H1 (cell line): ENCODE measurements around the gene IRS1. TPM values are rescaled to one million over a fixed set of nuclear protein-coding genes. Genes with fewer than 3 reads are reported as not detected.

Experiments used
- CTCF ChIA-PET: fragments of 300-600 bp; sonication (Branson Sonifier 250); formaldehyde crosslinking; loops from one replicate; lab custom pipeline; 2021; ENCODE audit not compliant: partially characterized antibody; lab: Charles Lee
- POLR2A ChIA-PET: fragments of 300-600 bp; sonication (Branson Sonifier 250); formaldehyde crosslinking; loops from one replicate; lab custom pipeline; 2021; ENCODE audit warnings: inconsistent platforms; ENCODE audit not compliant: partially characterized antibody; lab: Charles Lee
- DNase-seq, 2 experiments: peaks; one replicate each; pipeline versions ENCODE4 v3.0.0 to v3.0.0-alpha.2; 2010 to 2022; ENCODE audit warnings: low spot score in 2 of 2, low read depth in 1 of 2, mixed read lengths in 1 of 2
- FAIRE-seq: peaks from 2 replicates; lab custom pipeline; 2011; peaks lifted over from hg19 to GRCh38; lab: Jason Lieb, UNC
- H2AFZ ChIP-seq: 2 replicates; pipeline ENCODE4 v1.8.1; 2012; ENCODE audit warnings: low read length, inconsistent platforms
- H2AK5ac ChIP-seq: 2 replicates; pipeline ENCODE4 v1.6.1; 2013; ENCODE audit warnings: low read depth, low read length
- H2BK120ac ChIP-seq: replicated peaks from 2 replicates; pipeline ENCODE3; 2013; ENCODE audit warnings: low read depth, low read length, inconsistent platforms
- H2BK12ac ChIP-seq: 2 replicates; pipeline ENCODE4 v1.6.1; 2013; ENCODE audit warnings: low read depth, low read length
- H2BK15ac ChIP-seq: 2 replicates; pipeline ENCODE4 v1.6.1; 2013; ENCODE audit warnings: low read length
- H2BK20ac ChIP-seq: 2 replicates; pipeline ENCODE4 v1.6.1; 2013; ENCODE audit warnings: low read length
- H2BK5ac ChIP-seq: 2 replicates; pipeline ENCODE4 v1.6.1; 2013; ENCODE audit warnings: low read depth, low read length
- H3K14ac ChIP-seq: 2 replicates; pipeline ENCODE4 v1.6.1; 2013; ENCODE audit warnings: inconsistent platforms; ENCODE audit not compliant: insufficient read length
- H3K18ac ChIP-seq: 2 replicates; pipeline ENCODE4 v1.6.1; 2013; ENCODE audit warnings: low read length; ENCODE audit errors: extremely low read depth
- H3K23ac ChIP-seq: 2 replicates; pipeline ENCODE4 v1.6.1; 2013; ENCODE audit warnings: inconsistent platforms; ENCODE audit not compliant: insufficient read length
- H3K23me2 ChIP-seq: 2 replicates; pipeline ENCODE4 v1.6.1; 2013; ENCODE audit warnings: low read depth, low read length
- H3K27ac ChIP-seq: 2 replicates; pipeline ENCODE4 v1.6.1; 2011; ENCODE audit warnings: low read depth, low read length, inconsistent platforms
- H3K27me3 ChIP-seq, 4 experiments: replicated peaks in 1 of 4; 1 replicate in 1 of 4; 2 replicates in 3 of 4; pipeline versions ENCODE4 v1.6.1 to v1.8.1; 2011 to 2013; ENCODE audit warnings: low read length in 3 of 4, mild to moderate bottlenecking in 3 of 4, inconsistent platforms in 2 of 4, mixed read lengths in 2 of 4, moderate library complexity in 1 of 4; ENCODE audit not compliant: control insufficient read depth in 3 of 4, insufficient read depth in 3 of 4; ENCODE audit errors: extremely low read depth in 1 of 4
- H3K36me3 ChIP-seq, 4 experiments: 2 replicates each; pipeline versions ENCODE4 v1.6.1 to v1.8.1; 2011 to 2013; ENCODE audit warnings: mild to moderate bottlenecking in 4 of 4, low read length in 3 of 4, moderate library complexity in 2 of 4, control low read depth in 1 of 4, inconsistent platforms in 1 of 4; ENCODE audit not compliant: insufficient read depth in 4 of 4, control insufficient read depth in 2 of 4
- H3K4ac ChIP-seq: replicated peaks from 2 replicates; pipeline ENCODE3; 2013; ENCODE audit warnings: low read length, low read depth, mixed read lengths, inconsistent platforms; ENCODE audit not compliant: insufficient read length
- H3K4me1 ChIP-seq, 4 experiments: replicated peaks in 1 of 4; 1 replicate in 1 of 4; 2 replicates in 3 of 4; pipeline versions ENCODE4 v1.6.1 to v1.8.1; 2011 to 2013; ENCODE audit warnings: low read length in 3 of 4, inconsistent platforms in 2 of 4, mixed read lengths in 1 of 4; ENCODE audit not compliant: insufficient read depth in 4 of 4, control insufficient read depth in 3 of 4
- H3K4me2 ChIP-seq, 2 experiments: 2 replicates each; pipeline versions ENCODE4 v1.6.1 to v1.8.1; 2011 to 2013; ENCODE audit warnings: low read depth in 2 of 2, low read length in 2 of 2, control low read depth in 1 of 2, inconsistent platforms in 1 of 2, mild to moderate bottlenecking in 1 of 2; ENCODE audit not compliant: insufficient read depth in 1 of 2
- H3K4me3 ChIP-seq, 4 experiments: fragments of 200-600, 300-600 bp in 1 of 4; sonication (generic), shearing (Covaris generic), sonication (Bioruptor Twin) in 1 of 4; 2 replicates each; pipeline versions ENCODE4 v1.5.1 to v1.8.1; 2011 to 2016; ENCODE audit warnings: low read length in 4 of 4, low read depth in 3 of 4, control low read depth in 2 of 4, inconsistent platforms in 2 of 4, mild to moderate bottlenecking in 2 of 4, mixed read lengths in 1 of 4, moderate library complexity in 1 of 4; ENCODE audit not compliant: insufficient read depth in 2 of 4; ENCODE audit errors: extremely low read depth in 1 of 4
- H3K56ac ChIP-seq: replicated peaks from 2 replicates; pipeline ENCODE3; 2013; ENCODE audit warnings: low read depth, mild to moderate bottlenecking, mixed read lengths, low read length, inconsistent platforms; ENCODE audit not compliant: insufficient read length
- H3K79me1 ChIP-seq: 2 replicates; pipeline ENCODE4 v1.6.1; 2013; ENCODE audit warnings: low read depth, low read length, control low read depth
- H3K79me2 ChIP-seq, 2 experiments: 2 replicates each; pipeline versions ENCODE4 v1.6.1 to v1.8.1; 2012 to 2013; ENCODE audit warnings: low read length in 2 of 2, mild to moderate bottlenecking in 2 of 2, inconsistent platforms in 1 of 2; ENCODE audit not compliant: insufficient read depth in 2 of 2, control insufficient read depth in 1 of 2
- H3K9ac ChIP-seq, 4 experiments: replicated peaks in 1 of 4; 1 replicate in 1 of 4; 2 replicates in 3 of 4; pipeline versions ENCODE4 v1.6.1 to v1.8.1; 2011 to 2013; ENCODE audit warnings: low read depth in 3 of 4, low read length in 3 of 4, control low read depth in 2 of 4, mild to moderate bottlenecking in 2 of 4, moderate library complexity in 2 of 4, inconsistent platforms in 1 of 4; ENCODE audit errors: extremely low read depth in 1 of 4
- H3K9me3 ChIP-seq, 2 experiments: 2 replicates each; pipeline versions ENCODE4 v1.6.1 to v1.8.1; 2012 to 2013; ENCODE audit warnings: mild to moderate bottlenecking in 2 of 2, moderate library complexity in 2 of 2, control low read depth in 1 of 2, inconsistent platforms in 1 of 2, low read depth in 1 of 2, low read length in 1 of 2, mixed read lengths in 1 of 2; ENCODE audit not compliant: insufficient read depth in 2 of 2
- H4K20me1 ChIP-seq, 2 experiments: replicated peaks in 1 of 2; 2 replicates each; pipeline versions ENCODE3 to v1.8.1; 2011 to 2013; ENCODE audit warnings: inconsistent platforms in 2 of 2, low read length in 2 of 2, mild to moderate bottlenecking in 1 of 2; ENCODE audit not compliant: insufficient read depth in 2 of 2, control insufficient read depth in 1 of 2
- H4K5ac ChIP-seq: 2 replicates; pipeline ENCODE4 v1.6.1; 2013; ENCODE audit warnings: low read length, low read depth, mixed read lengths, inconsistent platforms; ENCODE audit not compliant: insufficient read length
- H4K8ac ChIP-seq: 2 replicates; pipeline ENCODE4 v1.8.0; 2013; ENCODE audit warnings: mild to moderate bottlenecking, moderate library complexity, low read length, inconsistent platforms; ENCODE audit not compliant: insufficient read depth; ENCODE audit errors: extremely low read depth
- H4K91ac ChIP-seq: replicated peaks from 2 replicates; pipeline ENCODE3; 2013; ENCODE audit warnings: low read length, mixed read lengths, inconsistent platforms; ENCODE audit not compliant: insufficient read length
- BRCA1 ChIP-seq: IDR thresholded peaks from 2 replicates; pipeline ENCODE4 v1.6.1; 2012; ENCODE audit warnings: low read depth, low read length, improper control_type of control experiment
- CHD1 ChIP-seq: IDR thresholded peaks from 2 replicates; pipeline ENCODE4 v1.6.1; 2012; ENCODE audit warnings: low read depth, low read length, improper control_type of control experiment
- HDAC2 ChIP-seq, 2 experiments: fragments of 300-600 bp in 1 of 2; sonication (generic) in 1 of 2; IDR thresholded peaks; 2 replicates each; pipeline ENCODE4 v1.6.1; 2011 to 2012; ENCODE audit warnings: low read depth in 2 of 2, low read length in 2 of 2, mild to moderate bottlenecking in 2 of 2, moderate library complexity in 2 of 2, borderline replicate concordance in 1 of 2, inconsistent platforms in 1 of 2
- NANOG ChIP-seq: IDR thresholded peaks from 2 replicates; pipeline ENCODE4 v1.6.1; 2011; ENCODE audit warnings: low read length, low read depth, mild to moderate bottlenecking, inconsistent platforms; ENCODE audit not compliant: insufficient read depth, poor library complexity, severe bottlenecking
- RFX5 ChIP-seq: IDR thresholded peaks from 2 replicates; pipeline ENCODE4 v1.6.1; 2011; ENCODE audit warnings: low read depth, low read length, improper control_type of control experiment, borderline replicate concordance
- SP2 ChIP-seq: IDR thresholded peaks from 2 replicates; pipeline ENCODE4 v1.6.1; 2012; ENCODE audit warnings: mild to moderate bottlenecking, low read length, inconsistent platforms
- ZNF274 ChIP-seq: IDR thresholded peaks from 2 replicates; pipeline ENCODE4 v1.7.0; 2012; ENCODE audit warnings: low read length, borderline replicate concordance; ENCODE audit errors: extremely low read depth
- WGBS, 2 experiments: shearing (Covaris generic) in 1 of 2; methylation state at CpG; one replicate each; pipeline versions ENCODE4 v1.1.6 to v1.1.7; 2013 to 2015; ENCODE audit warnings: low lambda C conversion rate in 2 of 2, mixed read lengths in 2 of 2, inconsistent platforms in 1 of 2, low coverage in 1 of 2, missing lambda C conversion rate in 1 of 2; ENCODE audit not compliant: insufficient replicate concordance in 2 of 2, insufficient coverage in 1 of 2, insufficient read length in 1 of 2; ENCODE audit errors: extremely low coverage in 1 of 2, missing lambda C conversion rate in 1 of 2; 5-methylcytosine and 5-hydroxymethylcytosine counted together
- polyA plus RNA-seq, 7 experiments: library from polyadenylated mRNA; depleted of rRNA in 3 of 7; stranded (reverse) in 5 of 7; unstranded in 2 of 7; fragments of >200 nt in 5 of 7; fragments of 200-250 nt in 2 of 7; gene quantifications; 1 replicate in 5 of 7; 2 replicates in 1 of 7; 4 replicates in 1 of 7; pipeline versions ENCODE4 v1.2.1 to v1.2.3, GENCODE V29; 2011 to 2013; ENCODE audit warnings: missing spikeins in 2 of 7, mixed read lengths in 2 of 7
- total RNA-seq: library from RNA; stranded (reverse); fragmentation: NEBNext Ultra II Directional; extraction: Animal tissue kit (Norgen Biotek cat#: 25700); gene quantifications from 2 replicates; pipeline ENCODE4 v1.2.1, GENCODE V29; 2021
- TF ChIP-seq, protein P1 (sequence below): IDR thresholded peaks from 2 replicates; pipeline ENCODE4 v1.6.1; 2012; ENCODE audit warnings: low read length, inconsistent platforms

Gene IRS1
- total and polyA plus RNA-seq, 2 of the 8 experiments (the other 6 are each of a cell fraction or from before 2014, with no cell fraction given), result 9.1 to 26.9 TPM

DNA sequence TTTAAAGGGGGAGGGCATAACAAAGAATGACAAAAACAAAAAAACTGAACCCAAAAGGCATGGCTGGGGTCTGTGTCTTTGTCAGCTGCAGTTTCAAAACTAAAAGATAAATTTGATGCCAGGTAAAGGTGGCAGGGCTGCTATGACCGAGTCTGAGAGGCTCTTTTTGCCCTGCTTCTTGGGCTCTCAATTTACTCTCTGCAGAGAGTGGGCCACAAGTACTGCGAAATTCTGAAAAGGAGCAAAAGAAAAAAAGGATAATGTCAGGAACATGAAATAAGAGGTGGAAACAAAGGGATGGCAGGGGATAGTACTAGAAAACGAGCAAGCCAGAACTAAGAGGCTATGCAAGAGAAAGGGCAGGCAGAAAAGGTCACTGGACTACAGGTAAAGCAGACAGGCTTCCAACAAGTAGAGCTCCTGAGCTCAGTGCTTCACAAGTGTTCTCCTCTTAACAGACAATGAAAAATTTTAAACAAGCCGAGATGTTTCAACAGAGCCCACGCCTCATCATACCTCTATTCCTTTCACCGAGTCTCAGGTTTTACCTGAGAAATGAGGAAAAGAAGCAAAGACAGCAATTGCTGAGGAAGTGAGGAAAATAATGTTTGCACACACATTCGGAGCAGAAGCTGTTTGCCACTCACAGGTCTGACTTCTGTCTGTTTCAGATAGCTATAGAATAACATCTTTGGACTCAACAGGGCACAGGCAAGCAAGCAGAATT is 7.3 kb downstream of the IRS1 start:
- Histone ChIP-seq H4K5ac (peak overlapping the region; percentile 64), H3K18ac (peak overlapping the region; percentile 57; the same call in 1 of the 2 replicates), H3K27ac (peak overlapping the region; percentile 58; the same call in 1 of the 2 replicates), H2BK120ac (no peak overlapping the region), H3K56ac (peak overlapping the region; percentile 3), H3K9ac (peak overlapping the region; percentile 38 to 69 (median 43); a peak in 4 of 7 replicates), H4K20me1 (peaks cover 2 to 11% of the 10 kb centered on the region in 2 experiments), H4K8ac (no peak overlapping the region), H3K9me3 (peaks cover 0 to under 1% of the 10 kb centered on the region in 2 experiments; a peak in 1 of 4 replicates), H2AFZ (no peak overlapping the region), H3K79me2 (peaks cover 0 to 86% of the 10 kb centered on the region in 2 experiments), H2BK20ac (0 out of 2 replicates have a peak overlapping the region, but pooled peaks have one; percentile 18), H2BK5ac (peak overlapping the region; percentile 86), H3K79me1 (0 out of 2 replicates have a peak, but pooled peaks cover 3% of the 10 kb centered on the region), H3K14ac (no peak overlapping the region), H3K4me1 (peaks cover 10 to 24% (median 15%) of the 10 kb centered on the region in 4 experiments), H3K4me3 (peak overlapping the region; percentile 34 to 59 (median 46)), H3K27me3 (no peaks in the 10 kb centered on the region), H2AK5ac (peak overlapping the region; percentile 83; the same call in 1 of the 2 replicates), H3K23me2 (peaks cover 10% of the 10 kb centered on the region; the same call in 1 of the 2 replicates), H2BK15ac (peak overlapping the region; percentile 88; the same call in 1 of the 2 replicates), H3K36me3 (peaks cover 0 to 25% (median 5%) of the 10 kb centered on the region in 4 experiments; a peak in 4 of 8 replicates), H3K23ac (no peak overlapping the region), H3K4me2 (peak overlapping the region; percentile 62 to 95), H4K91ac (peak overlapping the region; percentile 36), H2BK12ac (peak overlapping the region; percentile 62), H3K4ac (peak overlapping the region; percentile 2)
- FAIRE-seq (no peak), DNase-seq (no peak)
- POLR2A ChIA-PET, result no interaction called here
- CTCF ChIA-PET, result interaction anchor here (0.6 to 1.2 kb wide), 3 partner anchors 10 to 441 kb away, joined by 4 to 5 read pairs (median 4); no protein-coding TSS in a partner anchor
- 49% methylated on average over 7 of the region's 7 CpGs; no CpG with 5 or more reads in 1 of the 2 experiments for WGBS, 2 experiments
- TF ChIP-seq SP2 (no peak), HDAC2 (IDR thresholded peaks at IDR 0.05; ENCODE audit: borderline replicate concordance in 1 of 2, low read depth in 2 of 2, low read length in 2 of 2) (no peak), BRCA1 (no peak), RFX5 (no peak), CHD1 (no peak), NANOG (no peak), ZNF274 (no peak)
- TF ChIP-seq, protein P1, sequence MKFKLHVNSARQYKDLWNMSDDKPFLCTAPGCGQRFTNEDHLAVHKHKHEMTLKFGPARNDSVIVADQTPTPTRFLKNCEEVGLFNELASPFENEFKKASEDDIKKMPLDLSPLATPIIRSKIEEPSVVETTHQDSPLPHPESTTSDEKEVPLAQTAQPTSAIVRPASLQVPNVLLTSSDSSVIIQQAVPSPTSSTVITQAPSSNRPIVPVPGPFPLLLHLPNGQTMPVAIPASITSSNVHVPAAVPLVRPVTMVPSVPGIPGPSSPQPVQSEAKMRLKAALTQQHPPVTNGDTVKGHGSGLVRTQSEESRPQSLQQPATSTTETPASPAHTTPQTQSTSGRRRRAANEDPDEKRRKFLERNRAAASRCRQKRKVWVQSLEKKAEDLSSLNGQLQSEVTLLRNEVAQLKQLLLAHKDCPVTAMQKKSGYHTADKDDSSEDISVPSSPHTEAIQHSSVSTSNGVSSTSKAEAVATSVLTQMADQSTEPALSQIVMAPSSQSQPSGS, result no peak
